ENCODE results near the gene CWC22.

The CWC22 gene

GRCh38 chr2:179981085-179981484, 26.0 kb downstream of the CWC22 start:
- H3K4me2 ChIP-seq (ENCODE audit: insufficient read depth, low read length) = no peak overlapping the region
- H3K27me3 ChIP-seq (ENCODE audit: insufficient read depth, low read length, poor library complexity) = no peaks in the 10 kb centered on the region
- H3K9ac ChIP-seq (ENCODE audit: low read depth, low read length) = no peak overlapping the region
- peaks cover 89% of the 10 kb centered on the region for H3K36me3 ChIP-seq (ENCODE audit: insufficient read depth, low read length)
- no peak for TF ChIP-seq EZH2 (IDR thresholded peaks at IDR 0.05; ENCODE audit: borderline replicate concordance, low read depth, low read length, severe bottlenecking)
- TF ChIP-seq CTCF (IDR thresholded peaks at IDR 0.05; ENCODE audit: borderline replicate concordance, extremely low read depth, low read length, poor library complexity, severe bottlenecking) = no peak
- no peaks in the 10 kb centered on the region for H4K20me1 ChIP-seq (ENCODE audit: insufficient read depth, low read length)
- no peak for ATAC-seq (ENCODE audit: insufficient read depth, low read depth)
- no peaks in the 10 kb centered on the region for H3K79me2 ChIP-seq (ENCODE audit: insufficient read depth, low read length)
- no peaks in the 10 kb centered on the region for H3K9me3 ChIP-seq (ENCODE audit: insufficient read depth, low read length, severe bottlenecking)
- H3K27ac ChIP-seq (ENCODE audit: low read length) = no peak overlapping the region
- no peak overlapping the region for H3K4me3 ChIP-seq (ENCODE audit: low read depth in 1 of 2, low read length in 2 of 2)
- H3K4me1 ChIP-seq (ENCODE audit: insufficient read depth, low read length) = no peaks in the 10 kb centered on the region
- H2AFZ ChIP-seq (ENCODE audit: low read depth, low read length) = no peak overlapping the region
- no peak for DNase-seq

GRCh38 chr2:179974761-179975160, 32.3 kb downstream of the CWC22 start:
- Histone ChIP-seq H3K4me1 (ENCODE audit: insufficient read depth, low read length) (no peaks in the 10 kb centered on the region), H3K36me3 (ENCODE audit: insufficient read depth, low read length) (peaks cover 76% of the 10 kb centered on the region), H3K27ac (ENCODE audit: low read length) (no peak overlapping the region), H3K4me3 (ENCODE audit: low read depth in 1 of 2, low read length in 2 of 2) (no peak overlapping the region), H3K79me2 (ENCODE audit: insufficient read depth, low read length) (no peaks in the 10 kb centered on the region), H3K9me3 (ENCODE audit: insufficient read depth, low read length, severe bottlenecking) (no peaks in the 10 kb centered on the region), H3K27me3 (ENCODE audit: insufficient read depth, low read length, poor library complexity) (no peaks in the 10 kb centered on the region), H2AFZ (ENCODE audit: low read depth, low read length) (no peak overlapping the region), H3K9ac (ENCODE audit: low read depth, low read length) (no peak overlapping the region), H4K20me1 (ENCODE audit: insufficient read depth, low read length) (no peaks in the 10 kb centered on the region), H3K4me2 (ENCODE audit: insufficient read depth, low read length) (no peak overlapping the region)
- ATAC-seq (ENCODE audit: insufficient read depth, low read depth) (no peak), DNase-seq (no peak)
- TF ChIP-seq CTCF (IDR thresholded peaks at IDR 0.05; ENCODE audit: borderline replicate concordance, extremely low read depth, low read length, poor library complexity, severe bottlenecking) = no peak
- TF ChIP-seq EZH2 (IDR thresholded peaks at IDR 0.05; ENCODE audit: borderline replicate concordance, low read depth, low read length, severe bottlenecking) = no peak

- H3K9me3 ChIP-seq (ENCODE audit: insufficient read depth, low read length, severe bottlenecking) = no peaks in the 10 kb centered on the region
- no peak for DNase-seq
- TF ChIP-seq EZH2 (IDR thresholded peaks at IDR 0.05; ENCODE audit: borderline replicate concordance, low read depth, low read length, severe bottlenecking) (no peak), CTCF (IDR thresholded peaks at IDR 0.05; ENCODE audit: borderline replicate concordance, extremely low read depth, low read length, poor library complexity, severe bottlenecking) (no peak)
- no peaks in the 10 kb centered on the region for H4K20me1 ChIP-seq (ENCODE audit: insufficient read depth, low read length)
- H3K36me3 ChIP-seq (ENCODE audit: insufficient read depth, low read length) = peaks cover 72% of the 10 kb centered on the region
- no peak overlapping the region for H3K4me2 ChIP-seq (ENCODE audit: insufficient read depth, low read length)
- H3K79me2 ChIP-seq (ENCODE audit: insufficient read depth, low read length) = no peaks in the 10 kb centered on the region
- no peak overlapping the region for H3K9ac ChIP-seq (ENCODE audit: low read depth, low read length)
- no peak overlapping the region for H2AFZ ChIP-seq (ENCODE audit: low read depth, low read length)
- no peaks in the 10 kb centered on the region for H3K27me3 ChIP-seq (ENCODE audit: insufficient read depth, low read length, poor library complexity)
- no peaks in the 10 kb centered on the region for H3K4me1 ChIP-seq (ENCODE audit: insufficient read depth, low read length)
- H3K4me3 ChIP-seq (ENCODE audit: low read depth in 1 of 2, low read length in 2 of 2) = no peak overlapping the region
- ATAC-seq (ENCODE audit: insufficient read depth, low read depth) = no peak
- H3K27ac ChIP-seq (ENCODE audit: low read length) = no peak overlapping the region
Observed at GRCh38 chr2:179966778-179967394, 40.2 kb downstream of the CWC22 start.

Data from DND-41 (cell line).